ENCODE data around the gene BTBD19. TPM values are rescaled to one million over a fixed set of nuclear protein-coding genes. Genes with fewer than 3 reads are reported as not detected.

Gene BTBD19
- total and polyA plus RNA-seq, 9 of the 15 experiments (the other 6 are each of a cell fraction or from before 2014, with no cell fraction given): 0.22 to 2.0 (median 0.95) TPM

DNA sequence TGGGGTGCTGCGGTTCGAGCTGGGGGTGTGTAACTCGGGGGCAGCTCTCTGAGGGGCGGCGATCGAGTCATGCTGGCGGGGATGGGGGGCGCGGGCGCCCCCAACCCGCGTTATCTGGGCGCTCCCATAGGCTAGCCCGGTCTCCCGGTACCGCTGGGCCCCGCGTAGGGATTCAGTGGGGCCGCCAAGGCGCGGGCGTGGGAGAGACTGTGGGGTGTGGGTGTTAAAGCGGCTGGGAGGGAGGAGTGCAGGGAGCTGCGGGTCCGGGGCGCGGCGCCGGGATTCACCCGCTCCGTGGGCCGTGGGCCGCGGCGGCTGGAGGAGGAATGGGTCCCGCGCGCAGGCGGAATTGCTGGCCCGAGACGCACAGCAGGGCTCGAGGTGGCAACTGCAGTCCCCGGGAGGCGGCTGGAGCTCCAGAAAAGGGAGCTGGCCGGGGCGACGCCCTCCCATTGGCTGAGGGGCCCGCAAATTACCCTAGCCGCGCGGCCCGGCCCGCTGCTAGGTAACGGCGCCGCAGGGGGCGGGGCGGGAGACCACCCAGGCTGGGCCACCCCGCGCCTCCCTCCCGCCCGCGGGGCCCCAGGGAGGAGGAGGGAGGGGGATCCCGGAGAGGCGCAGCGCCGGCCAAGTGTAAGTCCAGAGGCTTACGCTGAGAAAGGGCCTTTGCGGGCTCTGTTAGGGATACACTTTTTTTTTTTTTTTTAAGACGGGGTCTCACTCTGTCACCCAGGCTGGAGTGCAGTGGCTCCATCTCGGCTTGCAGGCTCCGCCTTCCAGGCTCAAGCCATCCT lies 34.7 kb downstream of the BTBD19 start, which contains the start of gene PTCH2 (continued):
- peak; percentile 54 for TF ChIP-seq HMGN3 (IDR thresholded peaks at IDR 0.05; ENCODE audit: borderline replicate concordance, extremely low read depth, insufficient read length, low read depth, low read length)
- no peak for TF ChIP-seq CHCHD3 (CRISPR knock-in tag; IDR thresholded peaks at IDR 0.05)
- no peak for TF ChIP-seq MEF2D (tag; conservative IDR thresholded peaks at IDR 0.05; ENCODE audit: low read depth)
- 0 out of 2 replicates have a peak, but pooled peaks have one; percentile 59 for TF ChIP-seq L3MBTL2 (IDR thresholded peaks at IDR 0.05)
- TF ChIP-seq RBM34 (IDR thresholded peaks at IDR 0.05; ENCODE audit: borderline replicate concordance, insufficient read depth, low read length): peak; percentile 96; the same call in 1 of the 2 replicates
- no peak for TF ChIP-seq HLTF (IDR thresholded peaks at IDR 0.05)
- peak; percentile 68 for TF ChIP-seq PCBP1 (IDR thresholded peaks at IDR 0.05; ENCODE audit: low read depth, low read length, poor library complexity, severe bottlenecking)
- TF ChIP-seq FIP1L1 (IDR thresholded peaks at IDR 0.05; ENCODE audit: low read depth, low read length, poor library complexity, severe bottlenecking): peak; percentile 62
- TF ChIP-seq EGR1 (conservative IDR thresholded peaks at IDR 0.05): peak; percentile 82
- TF ChIP-seq, protein P1, sequence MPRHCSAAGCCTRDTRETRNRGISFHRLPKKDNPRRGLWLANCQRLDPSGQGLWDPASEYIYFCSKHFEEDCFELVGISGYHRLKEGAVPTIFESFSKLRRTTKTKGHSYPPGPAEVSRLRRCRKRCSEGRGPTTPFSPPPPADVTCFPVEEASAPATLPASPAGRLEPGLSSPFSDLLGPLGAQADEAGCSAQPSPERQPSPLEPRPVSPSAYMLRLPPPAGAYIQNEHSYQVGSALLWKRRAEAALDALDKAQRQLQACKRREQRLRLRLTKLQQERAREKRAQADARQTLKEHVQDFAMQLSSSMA (CRISPR knock-in tag; IDR thresholded peaks at IDR 0.05): 0 out of 2 replicates have a peak, but pooled peaks have one; percentile 41
- peak; percentile 80 for TF ChIP-seq ZNF263 (CRISPR knock-in tag; IDR thresholded peaks at IDR 0.05; ENCODE audit: borderline replicate concordance)
- peak; percentile 88 for TF ChIP-seq RBM22 (IDR thresholded peaks at IDR 0.05; ENCODE audit: low read depth, low read length, poor library complexity, severe bottlenecking)
- TF ChIP-seq, protein P2, sequence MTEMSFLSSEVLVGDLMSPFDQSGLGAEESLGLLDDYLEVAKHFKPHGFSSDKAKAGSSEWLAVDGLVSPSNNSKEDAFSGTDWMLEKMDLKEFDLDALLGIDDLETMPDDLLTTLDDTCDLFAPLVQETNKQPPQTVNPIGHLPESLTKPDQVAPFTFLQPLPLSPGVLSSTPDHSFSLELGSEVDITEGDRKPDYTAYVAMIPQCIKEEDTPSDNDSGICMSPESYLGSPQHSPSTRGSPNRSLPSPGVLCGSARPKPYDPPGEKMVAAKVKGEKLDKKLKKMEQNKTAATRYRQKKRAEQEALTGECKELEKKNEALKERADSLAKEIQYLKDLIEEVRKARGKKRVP (CRISPR knock-in tag; IDR thresholded peaks at IDR 0.05): no peak
- no peak for TF ChIP-seq ZFP36 (IDR thresholded peaks at IDR 0.05; ENCODE audit: low read depth, low read length, partially characterized antibody)
- no peak for TF ChIP-seq MCM2 (IDR thresholded peaks at IDR 0.05; ENCODE audit: low read depth)
- no peak for TF ChIP-seq EZH2 (IDR thresholded peaks at IDR 0.05; ENCODE audit: borderline replicate concordance, low read depth, low read length)
- TF ChIP-seq ARHGAP35 (IDR thresholded peaks at IDR 0.05; ENCODE audit: partially characterized antibody): no peak
- TF ChIP-seq ZFPM2 (CRISPR knock-in tag; IDR thresholded peaks at IDR 0.05): no peak
- TF ChIP-seq, protein P3, sequence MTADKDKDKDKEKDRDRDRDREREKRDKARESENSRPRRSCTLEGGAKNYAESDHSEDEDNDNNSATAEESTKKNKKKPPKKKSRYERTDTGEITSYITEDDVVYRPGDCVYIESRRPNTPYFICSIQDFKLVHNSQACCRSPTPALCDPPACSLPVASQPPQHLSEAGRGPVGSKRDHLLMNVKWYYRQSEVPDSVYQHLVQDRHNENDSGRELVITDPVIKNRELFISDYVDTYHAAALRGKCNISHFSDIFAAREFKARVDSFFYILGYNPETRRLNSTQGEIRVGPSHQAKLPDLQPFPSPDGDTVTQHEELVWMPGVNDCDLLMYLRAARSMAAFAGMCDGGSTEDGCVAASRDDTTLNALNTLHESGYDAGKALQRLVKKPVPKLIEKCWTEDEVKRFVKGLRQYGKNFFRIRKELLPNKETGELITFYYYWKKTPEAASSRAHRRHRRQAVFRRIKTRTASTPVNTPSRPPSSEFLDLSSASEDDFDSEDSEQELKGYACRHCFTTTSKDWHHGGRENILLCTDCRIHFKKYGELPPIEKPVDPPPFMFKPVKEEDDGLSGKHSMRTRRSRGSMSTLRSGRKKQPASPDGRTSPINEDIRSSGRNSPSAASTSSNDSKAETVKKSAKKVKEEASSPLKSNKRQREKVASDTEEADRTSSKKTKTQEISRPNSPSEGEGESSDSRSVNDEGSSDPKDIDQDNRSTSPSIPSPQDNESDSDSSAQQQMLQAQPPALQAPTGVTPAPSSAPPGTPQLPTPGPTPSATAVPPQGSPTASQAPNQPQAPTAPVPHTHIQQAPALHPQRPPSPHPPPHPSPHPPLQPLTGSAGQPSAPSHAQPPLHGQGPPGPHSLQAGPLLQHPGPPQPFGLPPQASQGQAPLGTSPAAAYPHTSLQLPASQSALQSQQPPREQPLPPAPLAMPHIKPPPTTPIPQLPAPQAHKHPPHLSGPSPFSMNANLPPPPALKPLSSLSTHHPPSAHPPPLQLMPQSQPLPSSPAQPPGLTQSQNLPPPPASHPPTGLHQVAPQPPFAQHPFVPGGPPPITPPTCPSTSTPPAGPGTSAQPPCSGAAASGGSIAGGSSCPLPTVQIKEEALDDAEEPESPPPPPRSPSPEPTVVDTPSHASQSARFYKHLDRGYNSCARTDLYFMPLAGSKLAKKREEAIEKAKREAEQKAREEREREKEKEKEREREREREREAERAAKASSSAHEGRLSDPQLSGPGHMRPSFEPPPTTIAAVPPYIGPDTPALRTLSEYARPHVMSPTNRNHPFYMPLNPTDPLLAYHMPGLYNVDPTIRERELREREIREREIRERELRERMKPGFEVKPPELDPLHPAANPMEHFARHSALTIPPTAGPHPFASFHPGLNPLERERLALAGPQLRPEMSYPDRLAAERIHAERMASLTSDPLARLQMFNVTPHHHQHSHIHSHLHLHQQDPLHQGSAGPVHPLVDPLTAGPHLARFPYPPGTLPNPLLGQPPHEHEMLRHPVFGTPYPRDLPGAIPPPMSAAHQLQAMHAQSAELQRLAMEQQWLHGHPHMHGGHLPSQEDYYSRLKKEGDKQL (CRISPR knock-in tag; IDR thresholded peaks at IDR 0.05; ENCODE audit: borderline replicate concordance): 0 out of 2 replicates have a peak, but pooled peaks have one; percentile 63
- TF ChIP-seq POLR2A (conservative IDR thresholded peaks at IDR 0.05): peak; percentile 58; the same call in 1 of the 2 replicates
- TF ChIP-seq KDM2B (CRISPR knock-in tag; IDR thresholded peaks at IDR 0.05): 0 out of 2 replicates have a peak, but pooled peaks have one; percentile 11
- TF ChIP-seq SRSF7 (optimal IDR thresholded peaks at IDR 0.05; ENCODE audit: low read depth, low read length): peak; percentile 43

All from K562 (cell line).